ENCODE data around the gene LILRA2. TPM values are rescaled to one million over a fixed set of nuclear protein-coding genes. Genes with fewer than 3 reads are reported as not detected.
"Not testable (repeated sequence)": the region's sequence is repeated elsewhere in the genome, so short reads cannot be mapped to it uniquely, and the experiment has no call there.

Gene LILRA2
- total RNA-seq, 2 donors from 2014 or later: 0.55 to 1.1 TPM

DNA sequence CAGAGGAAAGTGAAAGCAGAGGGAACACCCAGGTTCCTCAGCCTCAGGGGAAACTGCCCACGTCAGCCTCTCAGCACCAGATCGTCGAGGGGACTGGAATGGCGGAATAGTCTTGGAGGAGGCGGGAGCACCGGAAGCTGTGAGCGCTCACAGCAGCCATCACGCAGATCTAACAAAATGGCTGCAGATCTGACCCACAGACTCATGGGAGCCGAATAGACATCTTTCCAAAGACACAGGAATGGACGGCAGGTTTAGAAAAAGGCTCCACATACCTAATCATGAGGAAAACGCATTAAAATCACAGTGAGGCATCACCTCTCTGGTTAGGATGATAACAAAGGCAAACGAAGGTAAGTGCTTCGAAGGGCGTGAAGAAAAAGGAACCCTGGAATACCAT, 11.8 kb upstream of the LILRA2 start:
- ATAC-seq: no peak
- intact Hi-C loops (cut with DNase I, micrococcal nuclease): no loop called here
- DNase-seq: no peak

DNA sequence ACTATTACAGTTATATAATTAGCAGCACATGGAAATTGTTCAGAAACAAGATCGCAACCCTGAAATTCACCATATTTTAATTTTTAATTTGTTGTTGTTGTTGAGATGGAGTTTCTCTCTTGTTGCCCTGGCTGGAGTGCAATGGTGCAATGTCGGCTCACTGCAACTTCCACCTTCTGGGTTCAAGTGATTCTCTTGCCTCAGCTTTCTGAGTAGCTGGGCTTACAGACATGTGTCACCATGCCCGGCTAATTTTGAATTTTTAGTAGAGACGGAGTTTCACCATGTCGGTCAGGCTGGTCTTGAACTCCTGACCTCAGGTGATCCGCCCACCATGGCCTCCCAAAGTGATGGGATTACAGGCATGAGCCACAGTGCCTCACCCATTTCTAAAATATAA, 10.4 kb upstream of the LILRA2 start:
- DNase-seq; intact Hi-C loops (cut with DNase I, micrococcal nuclease); ATAC-seq: not testable (repeated sequence)

DNA sequence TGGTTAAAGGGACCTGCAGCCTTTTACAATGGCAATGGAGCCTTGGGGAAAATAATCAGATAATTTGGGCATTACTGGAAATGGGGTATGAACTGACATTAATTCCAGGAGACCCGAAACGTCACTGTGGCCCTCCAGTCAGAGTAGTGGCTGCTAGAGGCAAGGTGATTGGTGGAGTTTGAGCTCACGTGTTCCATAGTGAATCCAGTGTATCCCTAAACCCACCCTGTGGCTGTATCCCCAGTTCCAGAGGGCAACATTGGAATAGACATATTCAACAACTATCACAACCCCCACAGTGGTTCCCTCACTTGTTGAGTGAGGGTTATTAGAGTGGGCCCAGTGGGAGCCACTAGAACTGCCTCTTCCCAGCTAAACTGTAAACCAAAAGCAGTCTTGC, 3.3 kb upstream of the LILRA2 start:
- no peak for DNase-seq
- ATAC-seq: no peak
- intact Hi-C loops (cut with DNase I, micrococcal nuclease): no loop called here

DNA sequence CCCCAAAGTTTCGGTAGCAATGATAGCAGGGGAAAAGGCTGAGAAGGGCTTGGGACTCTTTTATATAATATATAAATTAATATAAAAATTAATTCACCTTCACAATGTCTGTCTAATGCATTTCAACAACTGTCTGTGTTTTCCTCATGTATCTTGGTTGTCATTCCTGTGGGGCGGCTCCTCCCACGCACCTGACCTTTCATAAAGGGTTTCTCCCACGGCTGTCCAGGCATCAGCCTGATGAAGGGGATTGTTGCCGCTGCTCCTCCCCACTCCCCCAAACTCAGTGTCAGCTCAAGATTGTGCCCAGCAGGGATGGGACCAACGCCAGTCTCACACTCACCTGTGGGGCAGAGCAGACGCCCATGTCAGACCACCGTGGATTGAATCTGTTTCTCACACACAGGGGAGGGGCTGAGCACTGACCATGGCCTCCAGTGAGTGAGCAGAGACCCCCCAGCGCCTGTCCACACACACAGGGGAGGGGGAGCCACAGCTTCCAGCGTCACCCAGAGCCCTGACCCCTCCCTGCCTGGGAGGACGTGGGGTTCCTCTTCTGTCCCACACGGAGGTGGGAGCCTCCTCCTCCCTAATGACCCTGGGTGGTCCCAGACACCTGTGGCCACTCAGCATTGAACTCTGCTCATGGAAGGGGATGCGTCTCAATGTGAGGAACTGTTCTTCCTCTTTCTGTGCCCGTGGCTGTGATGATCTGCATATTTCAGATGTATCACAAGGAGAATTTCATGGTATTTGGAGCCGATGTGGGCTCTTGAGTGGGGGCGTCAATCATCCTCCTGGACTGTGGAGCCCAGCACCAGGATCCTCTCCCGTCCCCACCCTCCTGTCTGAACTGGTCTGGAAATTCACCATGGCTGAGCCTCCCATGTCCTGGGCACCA, 1.6 kb upstream of the LILRA2 start:
- DNase-seq; intact Hi-C loops (cut with DNase I, micrococcal nuclease); ATAC-seq: not testable (repeated sequence)

DNA sequence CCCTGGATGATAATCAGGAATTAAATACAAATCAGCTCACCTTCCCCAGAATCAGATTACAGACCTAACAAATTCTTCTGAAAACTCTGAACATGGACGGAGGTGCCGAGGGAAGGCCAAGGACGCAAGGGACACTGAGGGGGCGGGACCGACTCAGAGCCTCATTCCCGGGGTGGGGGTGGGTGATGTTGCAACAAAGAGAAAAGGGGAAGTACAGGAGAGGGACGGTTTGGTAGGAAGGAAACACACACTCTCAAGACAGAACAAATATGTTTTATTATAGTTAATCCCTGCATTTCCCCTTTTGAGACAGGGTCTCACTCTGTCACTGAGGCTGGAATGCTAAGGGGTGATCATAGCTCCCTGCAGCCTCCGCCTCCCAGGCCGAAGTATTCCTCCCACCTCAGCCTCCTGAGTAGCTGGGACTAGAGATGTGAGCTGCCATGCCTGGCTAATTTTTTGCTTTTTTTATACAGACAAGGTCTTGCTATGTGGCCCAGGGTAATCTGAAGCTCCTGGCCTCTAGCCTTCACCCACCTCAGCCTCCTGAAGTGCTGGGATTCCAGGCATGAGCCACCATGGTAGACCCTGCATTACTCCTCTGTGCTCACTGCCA, 786 bp upstream of the LILRA2 start:
- intact Hi-C loops (cut with DNase I, micrococcal nuclease): no loop called here
- DNase-seq: no peak
- ATAC-seq: no peak

DNA sequence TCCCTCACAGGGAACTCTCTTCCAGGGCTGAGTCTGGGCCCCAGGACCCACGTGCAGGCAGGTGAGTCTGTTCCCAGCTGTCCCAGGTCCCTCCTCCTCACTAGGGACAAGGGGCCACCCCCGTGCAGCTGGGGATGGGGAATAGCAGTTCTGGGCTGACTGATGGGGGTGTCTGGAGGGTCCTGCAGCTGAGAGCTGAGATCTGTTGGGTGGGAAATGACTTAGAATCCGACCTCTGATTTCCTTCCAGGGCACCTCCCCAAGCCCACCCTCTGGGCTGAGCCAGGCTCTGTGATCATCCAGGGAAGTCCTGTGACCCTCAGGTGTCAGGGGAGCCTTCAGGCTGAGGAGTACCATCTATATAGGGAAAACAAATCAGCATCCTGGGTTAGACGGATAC, 461 bp downstream of the LILRA2 start:
- no peak for ATAC-seq
- DNase-seq: no peak
- intact Hi-C loops (cut with DNase I, micrococcal nuclease): no loop called here

DNA sequence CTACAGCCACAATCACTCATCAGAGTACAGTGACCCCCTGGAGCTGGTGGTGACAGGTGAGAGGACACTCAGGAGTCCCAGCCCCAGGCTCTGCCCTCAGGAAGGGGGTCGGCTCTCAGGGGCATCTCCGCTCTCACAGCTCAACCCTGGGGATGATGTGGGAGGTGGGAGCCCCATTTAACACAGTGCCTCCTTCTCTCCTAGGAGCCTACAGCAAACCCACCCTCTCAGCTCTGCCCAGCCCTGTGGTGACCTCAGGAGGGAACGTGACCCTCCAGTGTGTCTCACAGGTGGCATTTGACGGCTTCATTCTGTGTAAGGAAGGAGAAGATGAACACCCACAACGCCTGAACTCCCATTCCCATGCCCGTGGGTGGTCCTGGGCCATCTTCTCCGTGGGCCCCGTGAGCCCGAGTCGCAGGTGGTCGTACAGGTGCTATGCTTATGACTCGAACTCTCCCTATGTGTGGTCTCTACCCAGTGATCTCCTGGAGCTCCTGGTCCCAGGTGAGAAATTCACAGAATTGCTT, 1.0 kb downstream of the LILRA2 start:
- intact Hi-C loops (cut with DNase I, micrococcal nuclease): no loop called here
- ATAC-seq: no peak
- no peak for DNase-seq

DNA sequence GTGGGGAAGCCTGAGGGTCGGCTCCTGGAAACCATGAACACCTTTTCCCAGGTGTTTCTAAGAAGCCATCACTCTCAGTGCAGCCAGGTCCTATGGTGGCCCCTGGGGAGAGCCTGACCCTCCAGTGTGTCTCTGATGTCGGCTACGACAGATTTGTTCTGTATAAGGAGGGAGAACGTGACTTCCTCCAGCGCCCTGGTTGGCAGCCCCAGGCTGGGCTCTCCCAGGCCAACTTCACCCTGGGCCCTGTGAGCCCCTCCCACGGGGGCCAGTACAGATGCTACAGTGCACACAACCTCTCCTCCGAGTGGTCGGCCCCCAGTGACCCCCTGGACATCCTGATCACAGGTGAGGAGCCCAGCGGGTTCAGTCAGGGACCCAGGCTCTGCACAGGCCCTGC, 1.6 kb downstream of the LILRA2 start:
- ATAC-seq; DNase-seq; intact Hi-C loops (cut with DNase I, micrococcal nuclease): not testable (repeated sequence)

DNA sequence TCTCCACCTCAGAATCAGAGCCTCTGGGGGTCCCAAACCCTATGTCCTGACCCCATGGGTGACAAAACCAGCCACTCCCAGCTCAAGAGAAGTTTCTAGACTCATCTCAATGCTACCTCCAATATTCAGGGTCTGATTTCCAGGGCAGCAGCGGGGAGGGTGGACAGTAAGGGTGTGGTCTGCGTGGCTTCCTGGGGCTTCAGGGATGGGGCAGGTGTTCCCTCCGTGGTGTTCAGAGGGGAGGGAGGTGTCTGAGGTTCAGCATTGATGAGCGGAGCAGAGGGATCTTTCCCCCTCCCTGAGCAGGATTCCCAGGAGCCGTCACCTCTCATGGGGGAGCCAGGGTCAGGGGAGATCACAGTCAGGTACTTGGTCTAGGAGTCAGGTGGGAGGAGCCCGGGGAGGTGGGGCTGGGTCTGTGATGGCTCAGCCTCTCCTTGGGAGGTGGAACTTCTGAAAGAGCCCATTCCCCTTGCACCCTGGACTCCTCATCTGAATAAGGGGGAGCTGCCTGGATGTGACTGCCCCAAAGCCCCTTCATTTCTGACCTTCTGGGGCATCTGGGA, 2.9 kb downstream of the LILRA2 start:
- DNase-seq (no peak), ATAC-seq (no peak)
- intact Hi-C loops (cut with DNase I, micrococcal nuclease): no loop called here

DNA sequence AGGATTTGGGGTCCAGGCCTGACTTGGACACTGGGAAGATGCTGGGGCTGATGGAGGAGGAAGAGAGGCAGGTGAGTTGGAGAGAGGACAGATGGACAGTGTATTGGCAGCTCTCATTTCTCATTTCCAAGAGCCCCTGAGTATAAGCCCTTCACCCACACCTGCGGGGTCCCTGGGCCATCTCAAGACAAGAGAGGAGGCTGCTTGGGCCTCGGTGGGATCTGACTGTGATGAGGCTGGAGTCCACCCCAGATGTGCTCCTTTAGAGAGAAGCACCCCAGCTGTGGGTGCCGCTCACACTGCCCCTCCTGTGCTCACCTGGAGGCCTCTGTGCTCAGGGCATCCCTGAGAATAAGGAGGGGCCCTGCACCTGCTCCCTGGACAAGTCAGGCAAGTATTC, 3.7 kb downstream of the LILRA2 start:
- intact Hi-C loops (cut with DNase I, micrococcal nuclease): no loop called here
- DNase-seq (no peak), ATAC-seq (no peak)

DNA sequence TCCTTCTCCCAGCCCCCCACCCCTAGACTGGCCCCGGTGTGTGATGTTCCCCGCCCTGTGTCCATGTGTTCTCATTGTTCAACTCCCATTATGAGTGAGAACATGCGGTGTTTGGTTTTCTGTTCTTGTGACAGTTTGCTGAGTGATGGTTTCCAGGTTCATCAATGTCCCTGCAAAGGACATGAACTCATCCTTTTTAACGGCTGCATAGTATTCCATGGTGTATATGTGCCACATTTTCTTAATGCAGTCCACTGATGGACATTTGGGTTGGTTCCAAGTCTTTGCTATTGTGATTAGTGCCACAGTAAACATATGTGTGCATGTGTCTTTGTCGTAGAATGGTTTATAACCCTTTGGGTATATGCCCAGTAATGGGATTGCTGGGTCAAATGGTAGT, 4.7 kb downstream of the LILRA2 start:
- DNase-seq; ATAC-seq; intact Hi-C loops (cut with DNase I, micrococcal nuclease): not testable (repeated sequence)

DNA sequence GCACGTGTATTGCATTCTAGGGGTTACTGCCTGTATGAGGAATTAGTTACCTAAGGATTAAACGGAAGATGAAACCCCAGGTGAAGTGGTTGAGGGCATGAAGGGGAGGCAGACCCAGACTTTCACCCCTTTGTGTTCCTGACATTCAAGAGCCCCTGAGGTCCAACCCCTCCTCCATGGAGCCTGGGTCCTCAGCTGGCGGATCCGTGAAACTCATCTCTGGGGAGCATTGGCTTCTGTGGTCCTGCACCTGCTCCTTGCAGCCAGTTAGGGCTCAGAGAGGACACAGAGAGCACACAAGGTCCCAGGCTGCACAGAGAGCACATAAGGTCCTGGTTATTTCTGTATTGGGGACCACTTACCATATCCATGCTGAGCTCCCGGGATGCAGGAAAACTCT, 12.8 kb downstream of the LILRA2 start:
- intact Hi-C loops (cut with DNase I, micrococcal nuclease): no loop called here
- ATAC-seq (no peak), DNase-seq (no peak)

DNA sequence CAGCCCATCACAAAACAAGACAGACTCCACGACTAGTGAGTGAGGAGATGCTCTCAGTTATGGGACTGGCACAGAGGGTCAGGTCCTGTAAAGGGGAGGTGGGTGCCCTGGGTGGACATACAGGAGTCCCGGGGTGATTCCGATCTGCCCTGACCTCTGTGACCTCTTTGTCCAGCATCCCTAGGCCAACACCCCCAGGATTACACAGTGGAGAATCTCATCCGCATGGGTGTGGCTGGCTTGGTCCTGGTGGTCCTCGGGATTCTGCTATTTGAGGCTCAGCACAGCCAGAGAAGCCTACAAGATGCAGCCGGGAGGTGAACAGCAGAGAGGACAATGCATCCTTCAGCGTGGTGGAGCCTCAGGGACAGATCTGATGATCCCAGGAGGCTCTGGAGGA, 13.4 kb downstream of the LILRA2 start:
- ATAC-seq (no peak), DNase-seq (no peak)
- intact Hi-C loops (cut with DNase I, micrococcal nuclease): no loop called here

DNA sequence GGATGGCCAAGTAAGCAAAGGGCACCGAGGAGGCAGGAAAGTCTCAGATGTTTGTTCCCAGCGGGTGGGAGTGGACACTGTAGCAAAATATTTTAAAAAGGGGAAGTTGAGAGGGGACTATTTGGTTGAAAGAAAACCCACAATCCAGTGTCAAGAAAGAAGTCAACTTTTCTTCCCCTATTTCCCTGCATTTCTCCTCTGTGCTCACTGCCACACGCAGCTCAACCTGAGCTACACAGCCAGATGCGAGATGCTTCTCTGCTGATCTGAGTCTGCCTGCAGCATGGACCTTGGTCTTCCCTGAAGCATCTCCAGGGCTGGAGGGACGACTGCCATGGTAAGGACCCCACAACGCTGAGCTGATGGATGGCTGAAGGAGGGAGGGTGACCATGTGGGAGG, 19.9 kb downstream of the LILRA2 start, which contains the start of gene LILRA1:
TSS of gene LILRA1 (plus strand) at position 188 of the 400 bp plus-strand sequence. CDS start 613 bp downstream, outside the sequence.
- ATAC-seq; intact Hi-C loops (cut with DNase I, micrococcal nuclease); DNase-seq: not testable (repeated sequence)

DNA sequence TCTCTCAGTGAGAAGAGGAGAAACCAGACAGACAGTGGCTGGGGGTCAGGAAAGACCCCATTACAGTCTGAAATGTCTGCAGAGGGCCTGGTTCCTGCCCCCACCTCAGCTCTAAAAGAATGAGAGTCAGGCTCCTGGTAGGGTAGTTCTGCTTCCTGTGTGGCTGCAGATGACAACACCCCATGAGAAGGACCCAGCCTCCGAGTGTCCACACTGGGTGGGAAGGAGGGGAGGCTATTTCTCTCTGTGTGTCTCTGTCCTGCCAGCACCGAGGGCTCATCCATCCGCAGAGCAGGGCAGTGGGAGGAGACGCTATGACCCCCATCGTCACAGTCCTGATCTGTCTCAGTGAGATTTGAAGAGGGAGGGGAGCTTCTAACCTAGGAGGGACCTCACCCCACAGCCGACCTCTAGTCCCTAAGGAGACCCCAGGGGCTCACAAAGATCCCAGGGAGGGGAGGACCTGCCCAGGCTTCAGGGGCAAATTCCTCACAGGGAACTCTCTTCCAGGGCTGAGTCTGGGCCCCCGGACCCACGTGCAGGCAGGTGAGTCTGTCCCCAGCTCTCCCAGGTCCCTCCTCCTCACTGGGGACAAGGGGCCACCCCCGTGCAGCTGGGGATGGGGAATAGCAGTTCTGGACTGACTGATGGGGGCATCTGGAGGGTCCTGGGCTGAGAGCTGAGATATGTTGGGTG, 20.5 kb downstream of the LILRA2 start:
- ATAC-seq; DNase-seq; intact Hi-C loops (cut with DNase I, micrococcal nuclease): not testable (repeated sequence)

DNA sequence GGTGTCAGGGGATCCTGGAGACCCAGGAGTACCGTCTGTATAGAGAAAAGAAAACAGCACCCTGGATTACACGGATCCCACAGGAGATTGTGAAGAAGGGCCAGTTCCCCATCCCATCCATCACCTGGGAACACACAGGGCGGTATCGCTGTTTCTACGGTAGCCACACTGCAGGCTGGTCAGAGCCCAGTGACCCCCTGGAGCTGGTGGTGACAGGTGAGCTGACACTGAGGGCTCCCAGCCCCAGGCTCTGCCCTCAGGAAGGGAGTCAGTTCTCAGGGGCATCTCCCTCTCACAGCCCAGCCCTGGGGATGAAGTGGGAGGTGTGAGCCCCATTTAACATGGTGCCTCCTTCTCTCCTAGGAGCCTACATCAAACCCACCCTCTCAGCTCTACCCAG, 21.1 kb downstream of the LILRA2 start:
- intact Hi-C loops (cut with DNase I, micrococcal nuclease): no loop called here
- no peak for DNase-seq
- no peak for ATAC-seq

DNA sequence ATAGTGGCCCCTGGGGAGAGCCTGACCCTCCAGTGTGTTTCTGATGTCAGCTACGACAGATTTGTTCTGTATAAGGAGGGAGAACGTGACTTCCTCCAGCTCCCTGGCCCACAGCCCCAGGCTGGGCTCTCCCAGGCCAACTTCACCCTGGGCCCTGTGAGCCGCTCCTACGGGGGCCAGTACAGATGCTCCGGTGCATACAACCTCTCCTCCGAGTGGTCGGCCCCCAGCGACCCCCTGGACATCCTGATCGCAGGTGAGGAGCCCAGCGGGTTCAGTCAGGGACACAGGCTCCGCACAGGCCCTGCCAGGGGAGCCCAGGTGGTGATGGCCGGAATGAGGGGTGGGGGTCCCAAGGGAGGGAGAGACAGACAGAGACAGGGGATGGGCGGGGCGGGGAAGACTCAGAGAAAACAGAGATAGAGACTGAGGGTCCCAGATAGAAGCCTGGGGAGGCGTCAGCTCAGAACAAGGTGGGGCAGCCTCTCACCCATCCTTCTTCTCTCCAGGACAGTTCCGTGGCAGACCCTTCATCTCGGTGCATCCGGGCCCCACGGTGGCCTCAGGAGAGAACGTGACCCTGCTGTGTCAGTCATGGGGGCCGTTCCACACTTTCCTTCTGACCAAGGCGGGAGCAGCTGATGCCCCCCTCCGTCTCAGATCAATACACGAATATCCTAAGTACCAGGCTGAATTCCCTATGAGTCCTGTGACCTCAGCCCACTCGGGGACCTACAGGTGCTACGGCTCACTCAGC, 22.3 kb downstream of the LILRA2 start:
- intact Hi-C loops (cut with DNase I, micrococcal nuclease); DNase-seq: not testable (repeated sequence)

DNA sequence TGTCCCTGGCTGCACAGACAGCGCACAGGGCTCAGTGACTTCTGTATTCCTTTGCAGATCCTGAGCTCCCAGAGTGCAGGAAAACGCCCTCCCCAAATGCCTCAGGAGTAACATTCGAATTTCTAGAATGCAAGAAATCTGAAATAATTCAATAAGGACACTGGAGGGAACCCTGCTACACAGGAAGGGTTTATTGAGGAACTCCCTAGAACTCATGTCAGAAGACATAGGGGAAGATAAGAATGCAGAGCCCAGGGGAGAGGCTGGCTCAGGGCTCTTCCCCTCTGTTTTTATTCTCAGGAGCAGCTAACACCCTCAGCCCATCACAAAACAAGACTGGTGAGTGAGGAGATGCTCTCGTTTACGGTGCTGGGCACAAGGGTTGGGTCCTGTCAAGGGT, 26.6 kb downstream of the LILRA2 start:
- intact Hi-C loops (cut with DNase I, micrococcal nuclease): no loop called here
- ATAC-seq (no peak), DNase-seq (no peak)

More for the DNA sequence above, 22.3 kb downstream of the LILRA2 start:
- ATAC-seq: not testable (repeated sequence)

Data from left colon (tissue), 2 donors.